Mammary microvascular endothelial cell (primary cell): ENCODE results near the gene RET. TPM values are rescaled to one million over a fixed set of nuclear protein-coding genes. Genes with fewer than 3 reads are reported as not detected.

Experiments used
- total RNA-seq: library from RNA; depleted of rRNA; stranded (reverse); fragments of >200 nt; gene quantifications from 2 replicates; pipeline ENCODE4 v1.2.3, GENCODE V29; 2015

The RET gene
- 0.07 and 0.94 TPM in 2 replicates for total RNA-seq

DNA sequence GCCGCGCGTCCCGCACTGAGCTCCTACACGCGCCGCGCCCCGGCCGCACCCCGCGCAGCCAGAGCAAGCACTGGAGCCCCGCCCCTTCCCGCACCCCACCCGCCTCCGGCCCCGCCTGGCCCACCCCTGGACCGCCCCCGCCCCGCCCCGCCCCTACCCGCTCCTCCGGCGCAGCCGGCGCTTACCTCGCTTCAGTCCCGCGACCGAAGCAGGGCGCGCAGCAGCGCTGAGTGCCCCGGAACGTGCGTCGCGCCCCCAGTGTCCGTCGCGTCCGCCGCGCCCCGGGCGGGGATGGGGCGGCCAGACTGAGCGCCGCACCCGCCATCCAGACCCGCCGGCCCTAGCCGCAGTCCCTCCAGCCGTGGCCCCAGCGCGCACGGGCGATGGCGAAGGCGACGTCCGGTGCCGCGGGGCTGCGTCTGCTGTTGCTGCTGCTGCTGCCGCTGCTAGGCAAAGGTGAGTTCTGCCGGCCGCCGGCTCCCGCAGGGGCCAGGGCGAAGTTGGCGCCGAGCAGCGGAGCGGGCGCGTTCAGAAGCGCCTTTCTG lies at the start of gene RET:
Gene RET, plus strand, starts transcription at position 194 of the 545 bp plus-strand sequence. Its CDS starts 190 bp downstream, at position 384.

DNA sequence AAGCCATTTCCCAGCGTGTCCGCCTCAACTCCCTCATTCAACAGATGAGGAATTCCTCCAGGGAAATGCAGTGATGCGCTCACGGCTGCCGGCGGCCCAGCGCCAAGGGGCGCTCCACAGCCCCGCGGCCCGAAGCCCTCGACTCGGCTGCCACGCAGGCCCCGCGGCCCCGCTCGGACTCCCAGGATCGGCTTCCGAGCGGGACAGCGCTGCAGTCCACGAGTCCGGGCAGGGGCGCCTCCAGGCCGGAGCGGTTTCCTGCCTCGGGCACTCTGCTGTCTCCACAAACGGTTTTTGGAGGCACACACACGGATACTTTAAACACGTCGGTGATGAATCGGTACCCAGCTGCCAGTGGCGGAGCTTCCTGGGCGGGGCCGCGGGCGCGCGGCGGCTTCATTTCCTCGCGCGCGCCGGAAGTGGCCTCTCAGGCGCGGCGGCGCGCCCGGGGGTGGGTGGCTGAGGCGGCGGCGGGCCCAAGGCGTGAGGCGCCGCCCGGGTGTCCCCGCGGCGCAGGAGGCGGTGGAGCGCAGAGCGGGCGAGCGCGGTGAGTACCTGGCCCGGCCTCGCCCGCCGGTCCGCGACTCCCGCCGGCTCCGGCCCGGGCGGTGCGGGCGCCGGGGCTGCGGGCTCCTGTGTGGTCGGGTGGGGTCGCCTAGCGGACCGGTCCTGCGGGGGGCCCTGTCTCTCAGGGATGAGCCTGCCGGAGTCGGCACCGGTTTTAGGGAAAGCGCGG lies 61.3 kb downstream of the RET start, which contains the start of gene CSGALNACT2:
Gene CSGALNACT2, plus strand, starts transcription at position 425 of the 736 bp plus-strand sequence. CDS start 16,705 bp downstream, outside the sequence.

Other genes with a start within 250 kb of the RET start
- gene CSGALNACT2, start 61.4 kb downstream of the RET start, total RNA-seq, result 12.9 and 14.9 TPM in 2 replicates
- 0.05 and 0.07 TPM in 2 replicates for gene RASGEF1A, start 190.0 kb downstream of the RET start, total RNA-seq